Breast epithelium (tissue), 4 donors: ENCODE measurements around the gene CXXC4. TPM values are rescaled to one million over a fixed set of nuclear protein-coding genes. Genes with fewer than 3 reads are reported as not detected.

Source experiments
- DNase-seq, 2 donors: peaks; one replicate each; pipeline ENCODE4 v3.0.0-alpha.2; 2019; ENCODE audit warnings: low spot score in 2 of 2
- H3K27ac ChIP-seq, 2 donors: fragments of 200-600 bp; sonication (generic) in 1 of 2; one replicate each; pipeline ENCODE4 v1.5.1; 2016 to 2019; ENCODE audit warnings: mild to moderate bottlenecking in 1 of 2
- H3K27me3 ChIP-seq, 2 donors: fragments of 200-600 bp; sonication (generic) in 1 of 2; one replicate each; pipeline versions ENCODE4 v1.5.1 to v1.6.0; 2017 to 2019; ENCODE audit warnings: control low read depth in 1 of 2, mild to moderate bottlenecking in 1 of 2
- H3K36me3 ChIP-seq: fragments of 200-600 bp; one replicate; pipeline ENCODE4 v1.5.1; 2019
- H3K4me1 ChIP-seq, 2 donors: fragments of 200-600 bp; sonication (generic); one replicate each; pipeline ENCODE4 v1.5.1; 2016 to 2019; ENCODE audit warnings: control low read depth in 1 of 2
- H3K4me3 ChIP-seq, 3 donors: fragments of 200-600 bp; sonication (generic); 1 replicate in 2 of 3; 2 replicates in 1 of 3; pipeline ENCODE4 v1.5.1; 2016 to 2019; ENCODE audit warnings: mild to moderate bottlenecking in 3 of 3, moderate library complexity in 2 of 3
- H3K9me3 ChIP-seq, 2 donors: fragments of 200-600 bp; sonication (generic) in 1 of 2; one replicate each; pipeline ENCODE4 v1.5.1; 2016 to 2019; ENCODE audit warnings: control low read depth in 1 of 2
- POLR2A ChIP-seq: fragments of 450-650 bp; IDR thresholded peaks from one replicate; pipeline ENCODE4 v1.6.1; 2016; ENCODE audit warnings: antibody characterized with exemption, mild to moderate bottlenecking, moderate library complexity
- POLR2AphosphoS5 ChIP-seq, 3 donors: sonication (generic); formaldehyde crosslinking; IDR thresholded peaks; one replicate each; pipeline ENCODE4 v1.6.1; 2017; ENCODE audit warnings: antibody characterized with exemption in 3 of 3
- intact Hi-C: fragments of 100-400 bp; cut with DNase I; formaldehyde crosslinking; loops from one replicate; pipeline ENCODE4 v1.15.1; 2023; ENCODE audit warnings: low total_unique reads
- total RNA-seq, 3 donors: library from RNA; depleted of rRNA; stranded (reverse); fragments of >200 nt; gene quantifications; one replicate each; pipeline ENCODE4 v1.1.0, GENCODE V29; 2016
- TF ChIP-seq, protein P1 (sequence below), 3 donors: fragments of 450-650 bp; IDR thresholded peaks; one replicate each; pipeline ENCODE4 v1.5.1; 2016 to 2017; ENCODE audit warnings: antibody characterized with exemption in 3 of 3, mild to moderate bottlenecking in 3 of 3, moderate library complexity in 3 of 3

The CXXC4 gene
- 1 to 10 TPM in 2 of 3 donors, under 1 TPM in 1; 0.32 to 4.0 (median 3.3) TPM for total RNA-seq

DNA sequence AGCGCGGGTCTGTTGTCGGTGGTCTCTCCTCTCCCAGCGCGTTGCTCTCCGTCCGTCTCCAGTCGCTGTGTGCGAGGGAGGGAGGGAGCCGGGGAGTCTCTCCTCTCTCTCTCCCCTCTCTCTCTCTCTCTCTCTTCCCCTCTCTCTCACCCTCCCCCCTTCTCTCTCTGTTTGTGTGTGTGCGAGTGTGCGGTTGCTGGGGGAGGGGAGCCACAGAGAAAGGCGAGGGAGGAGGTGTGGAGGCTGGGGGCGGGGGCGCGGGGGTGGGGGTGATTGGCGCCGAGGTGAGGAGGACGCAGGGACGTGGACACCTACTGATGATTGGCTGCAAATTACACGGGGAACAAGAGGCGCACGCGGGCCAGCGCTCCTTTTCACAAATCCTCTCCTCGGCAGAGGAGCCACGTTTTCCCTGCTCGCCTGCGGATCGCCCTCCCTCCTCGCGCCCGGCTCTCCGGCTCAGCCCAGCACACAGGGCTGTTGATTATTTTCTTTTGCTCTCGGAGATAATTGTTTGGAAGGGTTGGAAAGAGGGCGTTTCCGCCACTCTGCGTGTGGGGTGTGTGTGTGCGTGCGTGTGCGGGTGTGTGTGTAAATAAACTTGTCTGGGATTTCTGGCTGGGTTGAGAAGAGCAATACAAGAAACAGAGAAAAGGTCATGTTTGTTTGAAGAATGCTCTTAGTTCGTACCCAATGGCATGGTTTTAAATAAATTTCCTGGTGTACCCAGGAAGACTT, at the start of gene CXXC4:
Gene CXXC4, minus strand, starts transcription at position 73 of the 738 bp plus-strand sequence. CDS start 3,092 bp downstream, outside the sequence.
- no peaks in the 10 kb centered on the region for H3K27me3 ChIP-seq
- TF ChIP-seq, protein P1, sequence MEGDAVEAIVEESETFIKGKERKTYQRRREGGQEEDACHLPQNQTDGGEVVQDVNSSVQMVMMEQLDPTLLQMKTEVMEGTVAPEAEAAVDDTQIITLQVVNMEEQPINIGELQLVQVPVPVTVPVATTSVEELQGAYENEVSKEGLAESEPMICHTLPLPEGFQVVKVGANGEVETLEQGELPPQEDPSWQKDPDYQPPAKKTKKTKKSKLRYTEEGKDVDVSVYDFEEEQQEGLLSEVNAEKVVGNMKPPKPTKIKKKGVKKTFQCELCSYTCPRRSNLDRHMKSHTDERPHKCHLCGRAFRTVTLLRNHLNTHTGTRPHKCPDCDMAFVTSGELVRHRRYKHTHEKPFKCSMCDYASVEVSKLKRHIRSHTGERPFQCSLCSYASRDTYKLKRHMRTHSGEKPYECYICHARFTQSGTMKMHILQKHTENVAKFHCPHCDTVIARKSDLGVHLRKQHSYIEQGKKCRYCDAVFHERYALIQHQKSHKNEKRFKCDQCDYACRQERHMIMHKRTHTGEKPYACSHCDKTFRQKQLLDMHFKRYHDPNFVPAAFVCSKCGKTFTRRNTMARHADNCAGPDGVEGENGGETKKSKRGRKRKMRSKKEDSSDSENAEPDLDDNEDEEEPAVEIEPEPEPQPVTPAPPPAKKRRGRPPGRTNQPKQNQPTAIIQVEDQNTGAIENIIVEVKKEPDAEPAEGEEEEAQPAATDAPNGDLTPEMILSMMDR (IDR thresholded peaks at IDR 0.05), result no peak
- TF ChIP-seq POLR2AphosphoS5 (IDR thresholded peaks at IDR 0.05) (peak in 1 of 3 donors; percentile 15), POLR2A (no peak)
- no peaks in the 10 kb centered on the region for H3K36me3 ChIP-seq
- intact Hi-C loops, result no loop called here
- no peaks in the 10 kb centered on the region for H3K4me1 ChIP-seq
- H3K9me3 ChIP-seq, result no peaks in the 10 kb centered on the region
- H3K4me3 ChIP-seq, result peak within 1 kb of the TSS; percentile 45 to 64 (median 60)
- peak within 1 kb of the TSS; percentile 80 for H3K27ac ChIP-seq
- peak; percentile 38 to 65 for DNase-seq

DNA sequence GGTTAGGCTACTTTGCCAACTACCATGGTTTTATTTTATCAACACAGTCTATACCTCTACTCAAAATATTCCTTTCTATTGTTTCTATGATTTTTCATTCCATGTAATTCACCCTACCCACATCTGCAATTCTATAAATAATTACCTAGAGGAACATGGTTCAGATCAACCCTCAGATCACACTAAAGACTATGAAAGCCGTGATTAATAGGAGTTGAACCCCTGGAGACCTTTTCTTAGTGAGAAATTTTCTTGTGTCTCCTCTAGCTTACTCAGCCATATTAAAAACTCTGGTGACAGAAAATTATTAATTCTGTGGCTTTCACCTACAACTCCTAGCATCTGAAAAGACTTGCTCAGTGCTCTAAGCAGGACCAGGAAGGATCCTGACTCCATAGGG, 38.5 kb upstream of the CXXC4 start:
- no peaks in the 10 kb centered on the region for H3K27me3 ChIP-seq
- H3K9me3 ChIP-seq, result peaks cover 0 to 6% of the 10 kb centered on the region in 2 donors
- no peaks in the 10 kb centered on the region for H3K4me1 ChIP-seq
- no peak overlapping the region for H3K4me3 ChIP-seq
- intact Hi-C loops, result no loop called here
- no peaks in the 10 kb centered on the region for H3K36me3 ChIP-seq
- DNase-seq, result no peak
- no peak overlapping the region for H3K27ac ChIP-seq
- no peak for TF ChIP-seq POLR2A
- TF ChIP-seq, protein P1 (IDR thresholded peaks at IDR 0.05), result no peak
- no peak for TF ChIP-seq POLR2AphosphoS5 (IDR thresholded peaks at IDR 0.05)

DNA sequence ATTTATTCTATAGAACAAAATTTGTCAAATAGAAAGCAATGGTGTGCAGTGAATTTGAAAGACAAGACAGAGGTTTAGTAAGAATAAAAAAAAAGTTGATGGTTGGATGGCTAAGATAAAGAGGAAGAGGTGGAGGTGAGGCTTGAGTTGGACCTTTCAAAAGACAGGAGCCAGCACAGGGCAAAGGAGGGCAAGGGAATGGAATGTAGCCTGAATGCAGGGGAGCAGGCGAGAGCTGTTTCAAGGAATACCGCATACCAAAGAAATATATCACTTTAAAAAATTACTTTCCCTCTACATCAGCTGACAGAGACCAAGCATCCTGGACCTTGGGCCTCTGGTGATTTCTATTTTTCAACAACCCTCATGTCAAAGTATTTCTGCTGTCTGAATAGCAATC, 38.0 kb upstream of the CXXC4 start:
- TF ChIP-seq POLR2AphosphoS5 (IDR thresholded peaks at IDR 0.05), result no peak
- TF ChIP-seq, protein P1 (IDR thresholded peaks at IDR 0.05), result no peak
- TF ChIP-seq POLR2A, result no peak
- DNase-seq, result no peak
- no peaks in the 10 kb centered on the region for H3K4me1 ChIP-seq
- peaks cover 0 to 6% of the 10 kb centered on the region in 2 donors for H3K9me3 ChIP-seq
- no peak overlapping the region for H3K27ac ChIP-seq
- intact Hi-C loops, result no loop called here
- no peaks in the 10 kb centered on the region for H3K36me3 ChIP-seq
- H3K27me3 ChIP-seq, result no peaks in the 10 kb centered on the region
- no peak overlapping the region for H3K4me3 ChIP-seq

DNA sequence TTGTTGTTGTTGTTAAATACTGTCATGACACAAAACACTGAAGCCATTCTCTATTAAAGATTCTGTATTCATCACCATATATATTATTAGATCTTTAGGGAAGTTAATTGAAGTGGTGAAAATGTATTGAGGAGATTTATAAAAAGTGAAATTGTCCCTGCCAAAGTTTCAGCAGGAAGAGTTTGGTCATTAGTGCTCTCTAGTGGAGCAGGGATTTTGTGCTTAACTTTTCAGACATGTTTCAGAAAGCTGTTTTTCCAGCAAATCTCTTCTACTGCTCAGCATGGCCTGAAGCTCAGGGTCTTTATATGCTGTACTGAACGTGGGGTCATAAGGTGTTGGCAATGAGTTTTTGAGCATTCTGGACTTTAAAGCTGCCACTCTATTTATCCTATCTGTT, 36.7 kb upstream of the CXXC4 start:
- no peaks in the 10 kb centered on the region for H3K36me3 ChIP-seq
- H3K4me1 ChIP-seq, result no peaks in the 10 kb centered on the region
- H3K4me3 ChIP-seq, result no peak overlapping the region
- TF ChIP-seq, protein P1 (IDR thresholded peaks at IDR 0.05), result no peak
- no peak for TF ChIP-seq POLR2A
- no peak for DNase-seq
- no peaks in the 10 kb centered on the region for H3K27me3 ChIP-seq
- peaks cover 0 to 6% of the 10 kb centered on the region in 2 donors for H3K9me3 ChIP-seq
- intact Hi-C loops, result no loop called here
- H3K27ac ChIP-seq, result no peak overlapping the region

DNA sequence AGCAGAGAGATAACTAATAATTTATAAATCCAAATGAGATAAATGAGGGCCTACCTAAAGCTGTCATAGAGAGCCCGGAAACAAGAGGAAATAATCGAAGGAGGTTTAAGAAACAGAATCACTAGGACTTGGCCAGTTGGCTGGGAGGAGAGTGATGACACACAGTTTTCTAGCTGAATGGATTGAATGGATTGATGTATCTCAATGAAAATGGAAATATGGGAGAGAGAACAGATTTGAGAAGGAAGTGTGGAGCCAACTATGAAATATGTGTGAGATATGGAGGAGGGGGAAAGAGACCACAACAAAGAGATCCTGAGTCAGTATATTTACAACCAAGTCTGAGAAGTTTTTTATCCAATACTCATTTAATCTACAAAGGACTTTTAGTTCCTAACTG, 35.7 kb upstream of the CXXC4 start:
- intact Hi-C loops, result no loop called here

More for the DNA sequence above, 35.7 kb upstream of the CXXC4 start:
- no peaks in the 10 kb centered on the region for H3K36me3 ChIP-seq
- TF ChIP-seq, protein P1 (IDR thresholded peaks at IDR 0.05), result no peak
- no peak for TF ChIP-seq POLR2A
- TF ChIP-seq POLR2AphosphoS5 (IDR thresholded peaks at IDR 0.05), result no peak
- H3K9me3 ChIP-seq, result no peaks in the 10 kb centered on the region
- no peak for DNase-seq
- H3K27me3 ChIP-seq, result no peaks in the 10 kb centered on the region
- no peak overlapping the region for H3K4me3 ChIP-seq
- H3K4me1 ChIP-seq, result no peaks in the 10 kb centered on the region
- no peak overlapping the region for H3K27ac ChIP-seq
